ENCODE results near the gene EXTL2. TPM values are rescaled to one million over a fixed set of nuclear protein-coding genes. Genes with fewer than 3 reads are reported as not detected.

The EXTL2 gene
- total and polyA plus RNA-seq, 2 experiments from 2014 or later: 45.3 to 45.4 TPM

GRCh38 chr1:100874433-100874832 lies 20.2 kb downstream of the EXTL2 start:
- Histone ChIP-seq H3K36me3 (ENCODE audit: insufficient read depth) (peaks cover 10% of the 10 kb centered on the region; the same call in 1 of the 2 replicates), H3K79me2 (replicated peaks; ENCODE audit: insufficient read depth) (no peaks in the 10 kb centered on the region), H3K27me3 (ENCODE audit: insufficient read depth) (no peaks in the 10 kb centered on the region), H3K4me2 (no peak overlapping the region), H3K4me1 (ENCODE audit: insufficient read depth) (peaks cover 8% of the 10 kb centered on the region; the same call in 1 of the 2 replicates), H4K20me1 (replicated peaks; ENCODE audit: insufficient read depth) (peaks cover 4% of the 10 kb centered on the region; the same call in 1 of the 2 replicates), H2AFZ (no peak overlapping the region), H3K4me3 (no peak overlapping the region), H3F3A (replicated peaks; ENCODE audit: low read depth) (no peaks in the 10 kb centered on the region), H3K9me2 (ENCODE audit: insufficient read depth) (no peaks in the 10 kb centered on the region), H3K27ac (ENCODE audit: low read depth) (no peak overlapping the region)
- H3K4me3 Mint-ChIP-seq: no peak overlapping the region
- DNase-seq (ENCODE audit: low spot score) (no peak), ATAC-seq (no peak)
- H3K4me1 Mint-ChIP-seq: peaks cover 3% of the 10 kb centered on the region; the same call in 2 of the 3 replicates
- H3K27me3 Mint-ChIP-seq (ENCODE audit: insufficient read depth, low read depth, poor library complexity): no peaks in the 10 kb centered on the region
- no peaks in the 10 kb centered on the region; the same call in 1 of the 3 replicates for H3K36me3 Mint-ChIP-seq (ENCODE audit: low read depth)
- no peaks in the 10 kb centered on the region for H3K9me3 Mint-ChIP-seq
- no peak overlapping the region for H3K27ac Mint-ChIP-seq
- TF ChIP-seq ZNF462 (CRISPR knock-in tag; IDR thresholded peaks at IDR 0.05): no peak
- no peak for TF ChIP-seq STAT1 (IDR thresholded peaks at IDR 0.05; ENCODE audit: unreplicated experiment)
- no peak for TF ChIP-seq ZNF114 (CRISPR knock-in tag; IDR thresholded peaks at IDR 0.05)
- no peak for TF ChIP-seq JUNB (IDR thresholded peaks at IDR 0.05; ENCODE audit: unreplicated experiment)

DNA sequence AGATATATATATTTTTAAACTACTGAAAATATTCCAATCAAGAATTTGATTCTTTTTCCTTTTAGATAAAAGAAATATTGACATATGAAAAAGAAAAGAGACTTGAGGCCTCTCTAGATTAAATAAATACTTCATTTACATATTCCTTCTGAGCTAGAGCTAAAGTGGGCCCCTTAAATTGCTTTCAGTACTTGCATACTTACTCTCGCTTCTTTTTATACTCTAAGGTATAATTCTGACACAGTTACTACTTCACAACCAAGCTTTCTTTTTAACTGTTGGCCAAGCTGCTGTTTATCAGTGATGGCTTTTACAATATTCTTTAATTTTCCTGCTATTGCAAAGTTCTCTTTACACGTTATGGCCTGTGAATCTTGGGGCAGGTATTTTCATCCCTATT lies 24.6 kb downstream of the EXTL2 start:
- H3K9me2 ChIP-seq (ENCODE audit: insufficient read depth): no peaks in the 10 kb centered on the region
- Mint-ChIP-seq H3K9me3 (no peaks in the 10 kb centered on the region), H3K27me3 (ENCODE audit: insufficient read depth, low read depth, poor library complexity) (no peaks in the 10 kb centered on the region), H3K4me1 (peaks cover 3% of the 10 kb centered on the region; the same call in 2 of the 3 replicates), H3K36me3 (ENCODE audit: low read depth) (no peaks in the 10 kb centered on the region), H3K4me3 (no peak overlapping the region), H3K27ac (no peak overlapping the region)
- no peak overlapping the region for H3K4me3 ChIP-seq
- no peaks in the 10 kb centered on the region for H3F3A ChIP-seq (replicated peaks; ENCODE audit: low read depth)
- no peak overlapping the region for H3K27ac ChIP-seq (ENCODE audit: low read depth)
- H4K20me1 ChIP-seq (replicated peaks; ENCODE audit: insufficient read depth): no peaks in the 10 kb centered on the region
- H3K4me2 ChIP-seq: no peak overlapping the region
- H3K79me2 ChIP-seq (replicated peaks; ENCODE audit: insufficient read depth): no peaks in the 10 kb centered on the region
- ATAC-seq (no peak), DNase-seq (ENCODE audit: low spot score) (no peak)
- H3K4me1 ChIP-seq (ENCODE audit: insufficient read depth): 0 out of 2 replicates have a peak, but pooled peaks cover 5% of the 10 kb centered on the region
- H3K27me3 ChIP-seq (ENCODE audit: insufficient read depth): no peaks in the 10 kb centered on the region
- H3K36me3 ChIP-seq (ENCODE audit: insufficient read depth): peaks cover 6% of the 10 kb centered on the region; the same call in 1 of the 2 replicates
- H2AFZ ChIP-seq: no peak overlapping the region
- TF ChIP-seq ZNF462 (CRISPR knock-in tag; IDR thresholded peaks at IDR 0.05): no peak
- no peak for TF ChIP-seq POLR2AphosphoS5 (IDR thresholded peaks at IDR 0.05; ENCODE audit: low read depth)
